PFSK-1 (cell line): Measurements from ENCODE around the gene TMEM52B.

Source experiments
- FOXP2 ChIP-seq: optimal IDR thresholded peaks from 2 replicates; pipeline ENCODE3; 2011; ENCODE audit warnings: borderline replicate concordance, control low read depth, inconsistent platforms; ENCODE audit not compliant: insufficient read depth; ENCODE audit errors: extremely low read length, extremely low read depth
- POLR2AphosphoS5 ChIP-seq: IDR thresholded peaks from 2 replicates; pipeline ENCODE4 v1.6.1; 2012; ENCODE audit warnings: low read depth, mild to moderate bottlenecking, control low read depth, low read length, moderate library complexity
- SIN3A ChIP-seq: IDR thresholded peaks from 2 replicates; pipeline ENCODE4 v1.6.1; 2012; ENCODE audit warnings: mild to moderate bottlenecking, low read length, moderate library complexity, borderline replicate concordance; ENCODE audit not compliant: insufficient read depth
- TAF1 ChIP-seq: IDR thresholded peaks from 2 replicates; pipeline ENCODE4 v1.6.1; 2012; ENCODE audit warnings: low read length, control low read depth, borderline replicate concordance; ENCODE audit not compliant: insufficient read depth
- TF ChIP-seq, protein P1 (sequence below), 2 experiments: IDR thresholded peaks; 2 replicates each; pipeline versions ENCODE4 v1.6.1 to v1.8.0; 2011 to 2012; ENCODE audit warnings: low read depth in 2 of 2, low read length in 2 of 2, control low read depth in 1 of 2, inconsistent platforms in 1 of 2, mild to moderate bottlenecking in 1 of 2, moderate library complexity in 1 of 2; ENCODE audit not compliant: insufficient read depth in 1 of 2

The TMEM52B gene

DNA sequence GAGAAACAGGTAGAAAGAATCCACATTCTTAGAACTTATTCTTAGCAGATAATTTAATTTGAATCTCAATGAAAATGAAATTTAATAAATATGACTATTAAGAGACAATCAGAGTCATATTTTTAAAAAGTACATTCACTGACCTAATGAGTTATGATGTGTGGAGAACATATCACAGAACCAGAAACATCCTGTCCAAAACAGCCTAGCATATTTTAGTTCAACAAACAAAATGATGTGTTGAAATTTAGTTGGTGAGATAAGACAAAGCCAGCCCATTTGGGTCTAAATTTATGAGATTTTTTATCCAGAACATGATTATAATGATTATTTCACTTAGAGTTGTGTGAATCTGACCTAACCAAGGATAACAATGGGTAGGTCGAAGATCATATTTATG, 59.7 kb downstream of the TMEM52B start:
- no peak for TF ChIP-seq POLR2AphosphoS5
- no peak for TF ChIP-seq SIN3A
- no peak for TF ChIP-seq TAF1
- TF ChIP-seq FOXP2 = no peak
- TF ChIP-seq, protein P1, sequence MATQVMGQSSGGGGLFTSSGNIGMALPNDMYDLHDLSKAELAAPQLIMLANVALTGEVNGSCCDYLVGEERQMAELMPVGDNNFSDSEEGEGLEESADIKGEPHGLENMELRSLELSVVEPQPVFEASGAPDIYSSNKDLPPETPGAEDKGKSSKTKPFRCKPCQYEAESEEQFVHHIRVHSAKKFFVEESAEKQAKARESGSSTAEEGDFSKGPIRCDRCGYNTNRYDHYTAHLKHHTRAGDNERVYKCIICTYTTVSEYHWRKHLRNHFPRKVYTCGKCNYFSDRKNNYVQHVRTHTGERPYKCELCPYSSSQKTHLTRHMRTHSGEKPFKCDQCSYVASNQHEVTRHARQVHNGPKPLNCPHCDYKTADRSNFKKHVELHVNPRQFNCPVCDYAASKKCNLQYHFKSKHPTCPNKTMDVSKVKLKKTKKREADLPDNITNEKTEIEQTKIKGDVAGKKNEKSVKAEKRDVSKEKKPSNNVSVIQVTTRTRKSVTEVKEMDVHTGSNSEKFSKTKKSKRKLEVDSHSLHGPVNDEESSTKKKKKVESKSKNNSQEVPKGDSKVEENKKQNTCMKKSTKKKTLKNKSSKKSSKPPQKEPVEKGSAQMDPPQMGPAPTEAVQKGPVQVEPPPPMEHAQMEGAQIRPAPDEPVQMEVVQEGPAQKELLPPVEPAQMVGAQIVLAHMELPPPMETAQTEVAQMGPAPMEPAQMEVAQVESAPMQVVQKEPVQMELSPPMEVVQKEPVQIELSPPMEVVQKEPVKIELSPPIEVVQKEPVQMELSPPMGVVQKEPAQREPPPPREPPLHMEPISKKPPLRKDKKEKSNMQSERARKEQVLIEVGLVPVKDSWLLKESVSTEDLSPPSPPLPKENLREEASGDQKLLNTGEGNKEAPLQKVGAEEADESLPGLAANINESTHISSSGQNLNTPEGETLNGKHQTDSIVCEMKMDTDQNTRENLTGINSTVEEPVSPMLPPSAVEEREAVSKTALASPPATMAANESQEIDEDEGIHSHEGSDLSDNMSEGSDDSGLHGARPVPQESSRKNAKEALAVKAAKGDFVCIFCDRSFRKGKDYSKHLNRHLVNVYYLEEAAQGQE (IDR thresholded peaks at IDR 0.05; ENCODE audit: insufficient read depth in 1 of 2, low read depth in 2 of 2, low read length in 2 of 2) = no peak

DNA sequence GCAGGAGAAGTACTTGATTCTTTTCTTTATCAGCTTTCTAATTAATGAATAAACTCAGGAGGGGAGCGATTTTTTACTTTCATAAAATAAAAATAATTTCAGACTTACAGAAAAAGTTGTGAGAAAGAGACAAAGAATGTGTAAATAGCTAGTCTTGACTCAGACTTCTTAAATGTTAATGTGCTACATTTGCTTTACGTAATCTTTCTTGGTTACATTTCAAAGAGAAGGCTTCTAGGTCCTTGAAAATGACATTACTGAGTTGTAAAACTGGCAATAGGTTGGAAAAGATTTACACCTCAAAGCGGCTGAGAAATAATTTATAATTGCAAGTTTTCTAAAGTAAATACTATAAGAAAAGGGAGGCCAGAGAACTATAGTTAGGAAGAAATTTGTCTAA, 62.5 kb downstream of the TMEM52B start:
- TF ChIP-seq TAF1 (no peak), FOXP2 (no peak), SIN3A (no peak), POLR2AphosphoS5 (no peak)
- TF ChIP-seq, protein P1 (IDR thresholded peaks at IDR 0.05; ENCODE audit: insufficient read depth in 1 of 2, low read depth in 2 of 2, low read length in 2 of 2) = no peak
